GM08714 (cell line): Measurements from ENCODE around the gene ASPN.

ENCODE experiments used
- H3K4me3 ChIP-seq: fragments of 200-500 bp; sonication (Bioruptor generic); 2 replicates; pipeline ENCODE4 v1.5.1; 2014; ENCODE audit warnings: mild to moderate bottlenecking, low read length, inconsistent platforms
- ZNF274 ChIP-seq: IDR thresholded peaks from 2 replicates; pipeline ENCODE4 v1.6.1; 2012; ENCODE audit warnings: mild to moderate bottlenecking, low read depth, low read length

Gene ASPN

DNA sequence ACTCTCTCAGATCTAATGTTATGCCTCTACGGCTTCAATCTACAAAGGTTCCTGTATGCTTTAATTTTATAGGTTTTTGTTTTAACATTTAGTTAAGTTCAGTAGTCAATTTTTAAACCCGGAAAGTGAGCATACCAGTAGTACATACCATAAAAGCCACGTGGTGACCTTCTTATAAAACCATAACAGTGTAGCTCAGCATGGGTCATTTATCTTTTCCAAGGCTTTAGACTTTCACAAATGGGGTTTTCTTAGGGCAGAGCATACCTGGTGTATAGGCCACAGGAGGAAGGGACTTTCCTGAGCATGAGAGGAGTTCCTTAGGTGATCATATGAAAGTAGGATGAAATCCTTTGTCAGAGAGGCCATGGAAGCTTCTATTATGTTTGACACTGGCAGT lies 30.3 kb upstream of the ASPN start:
- no peak for TF ChIP-seq ZNF274
- no peak overlapping the region for H3K4me3 ChIP-seq

- no peak overlapping the region for H3K4me3 ChIP-seq
- TF ChIP-seq ZNF274, result no peak
These were observed 28.4 kb upstream of the ASPN start for GRCh38 chr9:92510747-92511146.

DNA sequence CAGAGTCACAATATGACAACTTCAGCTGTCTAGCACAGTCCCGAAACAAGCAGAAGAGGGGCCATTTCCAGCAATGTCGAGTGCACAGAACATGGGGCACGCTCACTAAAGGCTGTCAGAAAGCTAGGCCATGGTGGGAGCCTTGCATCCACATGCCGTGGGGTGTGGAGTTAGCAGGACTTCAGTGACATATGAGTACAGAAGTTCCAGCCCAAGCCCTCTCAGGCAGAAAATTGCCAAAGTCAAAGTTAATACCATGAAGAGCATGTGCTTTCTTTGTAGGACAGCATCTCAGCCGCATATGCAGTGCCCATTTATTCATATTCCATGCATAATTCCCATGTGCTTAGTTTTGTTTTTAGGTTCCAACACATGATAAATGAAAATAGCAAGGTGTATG lies 26.7 kb upstream of the ASPN start:
- no peak for TF ChIP-seq ZNF274
- H3K4me3 ChIP-seq, result no peak overlapping the region

- no peak overlapping the region for H3K4me3 ChIP-seq
- no peak for TF ChIP-seq ZNF274
These were observed 25.9 kb upstream of the ASPN start for GRCh38 chr9:92508018-92508820.

DNA sequence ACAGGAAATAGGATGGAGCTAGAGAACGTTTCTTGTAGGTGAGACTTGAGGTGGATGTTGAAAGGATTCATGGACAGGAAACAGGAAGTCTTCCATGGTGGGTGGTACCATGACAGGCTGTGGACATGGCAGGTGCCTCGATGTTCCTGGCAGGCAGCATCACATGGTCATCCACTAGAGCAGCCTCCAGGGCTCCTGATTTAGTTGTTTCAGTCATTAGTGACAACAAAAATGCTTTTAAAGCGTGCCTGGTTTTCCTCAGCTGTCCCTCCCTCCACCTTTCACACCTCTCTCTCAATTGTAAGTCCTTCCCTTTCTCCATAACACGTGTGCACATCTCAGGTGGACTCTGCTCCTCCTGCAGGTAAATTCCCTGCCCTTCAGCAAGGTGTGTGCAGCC lies 25.2 kb upstream of the ASPN start:
- no peak overlapping the region for H3K4me3 ChIP-seq
- no peak for TF ChIP-seq ZNF274

DNA sequence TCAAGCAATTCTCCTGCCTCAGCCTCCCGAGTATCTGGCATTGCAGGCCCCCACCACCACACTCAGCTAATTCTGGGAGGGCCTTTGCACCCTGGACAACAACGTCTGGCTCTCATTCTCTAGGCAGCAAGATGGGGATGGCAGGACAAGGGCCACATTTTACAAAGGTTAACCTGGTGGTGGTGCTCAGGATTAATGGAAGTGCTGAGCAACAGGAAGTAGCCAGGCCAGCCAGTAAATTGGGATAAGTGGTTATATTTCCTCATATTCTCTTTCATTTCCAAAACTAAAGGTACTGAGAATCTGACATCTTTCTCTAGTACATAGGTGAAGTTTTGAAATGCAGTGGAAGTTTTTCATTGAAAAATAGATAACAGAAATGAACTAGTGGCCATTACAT lies 24.7 kb upstream of the ASPN start:
- no peak for TF ChIP-seq ZNF274
- no peak overlapping the region for H3K4me3 ChIP-seq

DNA sequence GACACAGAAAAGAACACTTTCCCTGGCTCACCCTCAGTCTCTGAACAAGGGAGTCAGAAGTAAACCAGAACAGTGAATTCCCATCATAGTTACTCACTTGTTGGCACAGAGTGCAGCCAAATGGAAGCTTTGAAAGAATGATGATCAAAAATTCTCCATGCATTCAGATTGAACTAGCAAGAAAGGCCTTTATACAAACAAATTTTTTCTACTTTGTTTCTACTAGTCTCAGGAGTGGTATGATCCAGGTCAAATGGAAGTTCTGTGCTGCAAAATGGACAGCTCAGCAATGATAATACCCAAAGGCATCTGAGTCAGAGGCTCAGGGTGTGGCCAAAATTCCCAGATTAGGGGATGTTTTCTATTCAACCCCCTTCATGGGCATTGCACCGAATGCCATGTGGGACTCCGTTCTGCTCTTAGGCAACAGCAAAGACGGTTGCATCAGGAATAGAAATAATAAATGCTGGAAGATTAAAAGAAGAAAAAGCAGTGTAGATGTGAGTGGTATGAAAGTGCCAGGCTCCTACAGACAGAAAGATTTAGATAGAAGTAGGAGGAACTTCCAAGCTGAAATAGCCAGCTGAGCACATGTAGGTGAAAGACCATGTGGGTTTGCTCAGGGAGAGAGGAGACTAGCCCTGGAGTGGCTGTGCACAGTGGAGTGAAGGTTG lies 24.0 kb upstream of the ASPN start:
- no peak for TF ChIP-seq ZNF274
- no peak overlapping the region for H3K4me3 ChIP-seq

DNA sequence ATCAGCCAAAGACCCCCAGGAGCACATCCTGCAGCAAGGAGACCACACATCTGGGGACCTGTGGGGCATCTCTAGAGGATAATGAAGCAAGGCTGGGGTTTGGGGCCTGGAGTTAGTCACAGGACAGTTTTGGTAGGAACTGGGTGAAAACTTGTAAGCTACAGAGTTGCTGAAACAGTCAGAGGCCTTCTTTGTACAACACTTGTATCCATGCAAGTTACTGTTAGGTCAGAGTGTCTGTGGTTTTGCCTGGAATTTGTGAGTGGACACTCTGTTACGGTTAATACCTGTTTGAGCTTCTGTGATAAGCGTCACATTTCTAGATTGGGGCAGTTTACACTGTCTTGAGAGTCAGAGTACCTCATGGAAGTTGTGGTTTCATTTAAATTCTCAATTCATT lies 22.6 kb upstream of the ASPN start:
- no peak for TF ChIP-seq ZNF274
- H3K4me3 ChIP-seq, result no peak overlapping the region

- TF ChIP-seq ZNF274, result no peak
- no peak overlapping the region for H3K4me3 ChIP-seq
These were observed 20.9 kb upstream of the ASPN start for GRCh38 chr9:92503156-92503555.

GRCh38 chr9:92501671-92502393 lies 19.5 kb upstream of the ASPN start:
- H3K4me3 ChIP-seq, result no peak overlapping the region
- no peak for TF ChIP-seq ZNF274

DNA sequence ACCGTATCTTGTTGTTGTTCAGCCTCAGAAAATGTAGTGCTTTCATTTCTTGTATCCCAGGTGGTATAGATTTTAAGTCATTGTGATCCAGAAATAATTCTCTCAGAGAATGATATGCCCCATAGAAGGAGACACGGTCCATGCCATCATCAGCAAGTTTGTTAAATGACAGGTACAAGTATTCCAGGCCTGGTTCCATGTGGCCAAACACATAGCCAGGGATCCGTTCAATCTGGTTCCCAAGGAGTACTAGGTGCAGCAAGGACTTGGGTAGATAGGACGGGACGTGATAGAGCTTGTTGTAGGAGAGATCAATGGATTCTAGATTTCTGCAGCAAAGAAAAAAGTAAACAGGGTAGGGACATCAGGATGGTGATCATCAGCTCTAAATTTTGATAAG lies 18.4 kb upstream of the ASPN start:
- no peak overlapping the region for H3K4me3 ChIP-seq
- no peak for TF ChIP-seq ZNF274

- TF ChIP-seq ZNF274, result no peak
These were observed 17.4 kb upstream of the ASPN start for GRCh38 chr9:92499701-92500100.

GRCh38 chr9:92496396-92497176 lies 14.3 kb upstream of the ASPN start:
- H3K4me3 ChIP-seq, result no peak overlapping the region
- TF ChIP-seq ZNF274, result no peak

More at GRCh38 chr9:92499701-92500100, 17.4 kb upstream of the ASPN start:
- H3K4me3 ChIP-seq, result no peak overlapping the region

DNA sequence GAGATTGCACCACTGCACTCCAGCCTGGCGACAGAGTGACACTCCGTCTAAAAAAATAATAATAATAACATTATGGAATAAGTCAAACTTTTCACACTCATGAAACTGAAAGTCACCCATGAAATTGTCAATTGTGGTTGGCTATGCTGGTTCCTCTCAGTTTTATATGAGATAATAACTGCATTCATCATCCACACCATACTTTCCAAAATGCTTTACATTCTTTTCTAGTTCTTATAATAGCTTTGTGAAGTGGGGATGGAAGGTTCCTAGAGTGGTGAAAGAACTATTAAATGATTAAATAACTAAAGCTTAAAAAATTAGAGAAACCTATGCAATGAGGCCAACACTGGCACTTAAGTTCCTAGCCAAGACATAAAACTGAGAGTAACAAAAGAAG lies 12.6 kb upstream of the ASPN start:
- TF ChIP-seq ZNF274, result no peak
- H3K4me3 ChIP-seq, result no peak overlapping the region
